ENCODE results near the gene BMP6.

The BMP6 gene

DNA sequence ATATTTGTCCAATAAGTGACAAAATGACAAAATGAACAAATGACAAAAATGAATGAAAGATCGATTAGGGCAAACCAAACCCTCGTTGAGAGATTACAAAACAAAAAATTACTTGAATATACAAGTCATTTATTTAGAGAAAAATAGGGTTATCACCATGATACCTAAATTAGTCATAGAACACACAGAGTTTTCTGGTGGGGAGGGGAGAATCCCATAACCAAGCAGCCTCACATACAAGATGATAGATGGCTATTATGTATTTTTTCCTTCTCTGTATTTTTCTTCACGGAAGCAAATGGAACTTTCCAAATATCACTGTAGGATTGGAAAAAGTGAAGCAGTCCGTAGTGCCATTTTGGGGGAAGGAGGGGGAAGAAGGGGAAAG, 28.5 kb upstream of the BMP6 start:
- DNase-seq (ENCODE audit: low read depth) = no peak
- TF ChIP-seq, protein P1, sequence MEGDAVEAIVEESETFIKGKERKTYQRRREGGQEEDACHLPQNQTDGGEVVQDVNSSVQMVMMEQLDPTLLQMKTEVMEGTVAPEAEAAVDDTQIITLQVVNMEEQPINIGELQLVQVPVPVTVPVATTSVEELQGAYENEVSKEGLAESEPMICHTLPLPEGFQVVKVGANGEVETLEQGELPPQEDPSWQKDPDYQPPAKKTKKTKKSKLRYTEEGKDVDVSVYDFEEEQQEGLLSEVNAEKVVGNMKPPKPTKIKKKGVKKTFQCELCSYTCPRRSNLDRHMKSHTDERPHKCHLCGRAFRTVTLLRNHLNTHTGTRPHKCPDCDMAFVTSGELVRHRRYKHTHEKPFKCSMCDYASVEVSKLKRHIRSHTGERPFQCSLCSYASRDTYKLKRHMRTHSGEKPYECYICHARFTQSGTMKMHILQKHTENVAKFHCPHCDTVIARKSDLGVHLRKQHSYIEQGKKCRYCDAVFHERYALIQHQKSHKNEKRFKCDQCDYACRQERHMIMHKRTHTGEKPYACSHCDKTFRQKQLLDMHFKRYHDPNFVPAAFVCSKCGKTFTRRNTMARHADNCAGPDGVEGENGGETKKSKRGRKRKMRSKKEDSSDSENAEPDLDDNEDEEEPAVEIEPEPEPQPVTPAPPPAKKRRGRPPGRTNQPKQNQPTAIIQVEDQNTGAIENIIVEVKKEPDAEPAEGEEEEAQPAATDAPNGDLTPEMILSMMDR (IDR thresholded peaks at IDR 0.05; ENCODE audit: low read length, missing control alignments) = no peak
- peak overlapping the region; percentile 28 for H3K4me3 ChIP-seq (replicated peaks; ENCODE audit: low read depth, low read length)

DNA sequence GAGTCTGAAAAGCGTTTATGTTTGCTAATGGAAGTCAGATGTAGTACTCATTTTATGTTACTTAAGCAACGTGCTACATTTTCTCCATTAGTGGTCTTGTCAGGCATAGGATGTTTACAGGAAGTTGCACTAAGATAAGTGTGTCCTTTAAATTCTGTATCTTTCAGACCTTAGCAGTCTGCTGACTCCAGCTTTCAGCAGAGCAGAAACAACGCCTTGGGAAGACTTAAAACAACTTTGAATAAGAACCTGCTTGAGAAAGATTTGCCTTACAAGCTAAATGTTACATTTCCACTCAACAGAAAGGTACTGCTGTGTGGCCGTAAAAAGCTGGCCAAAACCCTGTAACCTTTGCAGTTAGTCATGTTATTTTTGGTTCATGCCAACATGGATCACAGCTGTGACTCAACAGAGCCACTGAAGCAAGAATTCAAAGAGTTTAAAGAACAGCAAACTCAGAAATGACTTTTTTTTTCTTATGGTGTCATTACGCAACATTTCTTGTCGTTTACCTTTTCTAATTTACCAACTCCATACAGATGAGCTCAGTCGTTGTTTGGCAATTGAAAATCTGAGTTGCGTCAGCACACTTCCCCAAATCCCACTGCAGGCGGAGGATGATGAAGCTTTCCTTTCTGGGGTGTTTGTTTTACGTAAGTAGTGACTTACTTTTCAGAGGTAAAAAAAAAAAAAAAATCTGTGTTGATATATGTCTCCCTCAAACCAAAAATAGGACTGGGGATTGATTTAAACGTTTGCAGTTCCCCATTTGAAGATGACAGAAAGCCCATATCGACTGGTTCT, 27.9 kb upstream of the BMP6 start:
- TF ChIP-seq, protein P1 (IDR thresholded peaks at IDR 0.05; ENCODE audit: low read length, missing control alignments) = no peak
- peak; percentile 99 for DNase-seq (ENCODE audit: low read depth)
- H3K4me3 ChIP-seq (replicated peaks; ENCODE audit: low read depth, low read length) = peak overlapping the region; percentile 28

DNA sequence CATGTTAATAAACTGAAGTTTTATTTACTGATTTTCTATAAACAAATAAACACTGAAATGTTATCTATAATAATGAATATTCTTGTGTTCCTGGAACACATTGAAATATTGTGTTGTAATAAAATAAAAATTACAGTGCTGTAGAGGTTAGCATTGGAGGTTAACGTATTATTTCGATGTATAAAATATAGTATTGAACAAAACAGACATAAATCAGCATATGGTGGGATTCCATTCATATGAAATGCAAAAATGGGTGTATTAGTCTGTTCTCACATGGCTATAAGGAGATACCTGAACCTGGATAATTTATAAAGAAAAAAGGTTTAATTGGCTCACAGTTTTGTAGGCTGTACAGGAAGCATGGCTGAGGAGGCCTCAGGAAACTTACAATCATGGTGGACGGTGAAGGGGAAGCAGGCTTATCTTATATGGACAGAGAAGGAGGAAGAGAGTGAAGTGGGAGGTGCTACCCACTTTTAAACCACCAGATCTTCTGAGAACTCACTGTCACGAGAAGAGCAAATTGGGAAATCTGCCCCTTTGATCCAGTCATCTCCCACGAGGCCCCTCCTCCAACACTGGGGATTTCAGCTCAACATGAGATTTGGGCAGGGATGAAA, 24.6 kb upstream of the BMP6 start:
- TF ChIP-seq, protein P1 (IDR thresholded peaks at IDR 0.05; ENCODE audit: low read length, missing control alignments) = no peak
- DNase-seq (ENCODE audit: low read depth) = no peak
- H3K4me3 ChIP-seq (replicated peaks; ENCODE audit: low read depth, low read length) = no peak overlapping the region

DNA sequence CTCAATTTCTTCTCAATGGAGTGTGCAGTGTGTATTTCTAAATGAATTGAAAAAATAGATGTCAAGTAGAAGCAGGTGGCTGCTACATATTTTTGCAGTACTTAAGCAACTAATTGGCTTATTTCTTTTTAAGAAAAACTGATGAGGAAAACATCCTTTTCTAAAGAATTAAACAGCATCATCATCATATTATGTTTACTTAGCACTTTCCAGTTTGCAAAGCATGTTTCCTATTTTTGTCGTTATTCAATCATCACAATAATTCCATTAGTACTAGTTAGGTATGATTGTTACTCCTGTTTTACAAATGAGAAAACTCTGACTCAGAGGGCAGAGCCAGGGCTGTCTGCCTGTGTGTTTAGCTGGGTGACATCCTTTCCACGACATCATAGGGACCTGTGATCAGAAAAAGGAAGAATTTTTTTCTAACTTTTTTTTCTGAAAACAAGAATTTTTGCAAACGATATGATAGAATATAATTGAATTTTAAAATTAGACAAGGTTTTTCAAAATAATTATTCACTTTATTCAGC, 22.7 kb upstream of the BMP6 start:
- TF ChIP-seq, protein P1 (IDR thresholded peaks at IDR 0.05; ENCODE audit: low read length, missing control alignments) = no peak
- no peak overlapping the region for H3K4me3 ChIP-seq (replicated peaks; ENCODE audit: low read depth, low read length)
- DNase-seq (ENCODE audit: low read depth) = no peak

DNA sequence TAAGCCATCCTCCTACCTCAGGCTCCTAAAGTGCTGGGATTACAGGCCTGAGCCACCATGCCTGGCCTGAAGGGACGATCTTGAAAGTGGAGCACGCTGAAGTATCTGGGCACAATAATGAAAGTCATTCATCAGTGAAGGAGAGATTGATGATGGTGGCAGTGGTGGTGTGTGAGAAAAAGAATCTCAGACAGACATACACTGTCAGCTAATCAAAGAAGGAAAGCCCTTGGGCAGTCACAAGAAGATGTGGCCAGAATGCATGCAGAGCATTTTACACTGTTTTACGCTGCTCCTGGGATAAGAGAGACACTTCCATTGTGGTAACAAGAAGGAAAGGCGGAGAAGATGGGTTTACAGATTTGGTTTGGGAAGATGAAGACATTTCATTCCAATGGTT, 20.4 kb upstream of the BMP6 start:
- DNase-seq (ENCODE audit: low read depth) = no peak
- no peak overlapping the region for H3K4me3 ChIP-seq (replicated peaks; ENCODE audit: low read depth, low read length)
- TF ChIP-seq, protein P1 (IDR thresholded peaks at IDR 0.05; ENCODE audit: low read length, missing control alignments) = no peak

- H3K4me3 ChIP-seq (replicated peaks; ENCODE audit: low read depth, low read length) = no peak overlapping the region
- no peak for DNase-seq (ENCODE audit: low read depth)
- TF ChIP-seq, protein P1 (IDR thresholded peaks at IDR 0.05; ENCODE audit: low read length, missing control alignments) = no peak
Observed at GRCh38 chr6:7706269-7706668, 19.6 kb upstream of the BMP6 start.

All from fibroblast of pulmonary artery (primary cell).